DOHH2 (cell line): ENCODE data around the gene RASGEF1C.
"Not testable (repeated sequence)": the region's sequence is repeated elsewhere in the genome, so short reads cannot be mapped to it uniquely, and the experiment has no call there.

ENCODE experiments used
- H3F3A ChIP-seq: fragments of 200-600 bp; sonication (generic), shearing (Covaris generic); 2 replicates; pipeline ENCODE4 v1.6.0; 2016; ENCODE audit warnings: antibody characterized with exemption, mild to moderate bottlenecking; ENCODE audit not compliant: control insufficient read depth, insufficient read depth
- H3K27ac ChIP-seq: fragments of 200-600 bp; sonication (generic); 2 replicates; pipeline ENCODE4 v1.5.1; 2014; ENCODE audit warnings: low read depth, mild to moderate bottlenecking, low read length, moderate library complexity
- H3K27me3 ChIP-seq: fragments of 200-600 bp; sonication (generic); 2 replicates; pipeline ENCODE4 v1.6.1; 2014; ENCODE audit warnings: mild to moderate bottlenecking, low read length, mixed read lengths; ENCODE audit not compliant: control insufficient read depth
- H3K36me3 ChIP-seq: fragments of 200-600 bp; sonication (generic); 2 replicates; pipeline ENCODE4 v1.6.1; 2014; ENCODE audit warnings: mild to moderate bottlenecking, low read length, moderate library complexity, mixed read lengths; ENCODE audit not compliant: control insufficient read depth
- H3K4me1 ChIP-seq: fragments of 200-600 bp; sonication (generic); 2 replicates; pipeline ENCODE4 v1.6.1; 2014; ENCODE audit warnings: mild to moderate bottlenecking, low read length, mixed read lengths; ENCODE audit not compliant: control insufficient read depth
- H3K4me2 ChIP-seq: fragments of 200-600 bp; sonication (generic); 2 replicates; pipeline ENCODE4 v1.6.0; 2014; ENCODE audit warnings: mild to moderate bottlenecking, low read length, moderate library complexity
- H3K4me3 ChIP-seq: fragments of 200-600 bp; sonication (generic); 2 replicates; pipeline ENCODE4 v1.5.1; 2014; ENCODE audit warnings: mild to moderate bottlenecking, low read length, mixed read lengths
- H3K79me2 ChIP-seq: fragments of 200-600 bp; sonication (generic); 2 replicates; pipeline ENCODE4 v1.6.1; 2014; ENCODE audit warnings: mild to moderate bottlenecking, low read length, mixed read lengths; ENCODE audit not compliant: control insufficient read depth
- H3K9me2 ChIP-seq: fragments of 200-600 bp; sonication (generic); replicated peaks from 2 replicates; pipeline ENCODE4 v1.6.1; 2014; ENCODE audit warnings: mild to moderate bottlenecking, low read length, mixed read lengths; ENCODE audit not compliant: control insufficient read depth
- H3K9me3 ChIP-seq: fragments of 200-600 bp; sonication (generic); 2 replicates; pipeline ENCODE4 v1.6.1; 2014; ENCODE audit warnings: antibody characterized with exemption, low read length, mixed read lengths; ENCODE audit not compliant: control insufficient read depth, insufficient read depth
- H4K20me1 ChIP-seq: fragments of 200-600 bp; sonication (generic); 2 replicates; pipeline ENCODE4 v1.6.0; 2014; ENCODE audit warnings: low read depth, mild to moderate bottlenecking, antibody characterized with exemption, low read length, moderate library complexity; ENCODE audit not compliant: control insufficient read depth, insufficient read depth
- CTCF ChIP-seq: fragments of 200-600 bp; sonication (generic); IDR thresholded peaks from one replicate; pipeline ENCODE4 v1.5.1; 2014; ENCODE audit warnings: antibody characterized with exemption, mild to moderate bottlenecking, low read depth, low read length; ENCODE audit not compliant: poor library complexity, severe bottlenecking
- EZH2phosphoT487 ChIP-seq: fragments of 200-600 bp; sonication (generic); IDR thresholded peaks from 2 replicates; pipeline ENCODE4 v1.6.1; 2017; ENCODE audit warnings: borderline replicate concordance, mild to moderate bottlenecking, antibody characterized with exemption, low read length, moderate library complexity, mixed read lengths

RASGEF1C gene

GRCh38 chr5:180090098-180090768, 118.8 kb downstream of the RASGEF1C start:
- no peaks in the 10 kb centered on the region for H3K27me3 ChIP-seq
- no peaks in the 10 kb centered on the region for H3K9me3 ChIP-seq
- H3F3A ChIP-seq = no peaks in the 10 kb centered on the region
- no peaks in the 10 kb centered on the region for H4K20me1 ChIP-seq
- no peaks in the 10 kb centered on the region for H3K36me3 ChIP-seq
- H3K4me3 ChIP-seq = peak overlapping the region; percentile 50; the same call in 1 of the 2 replicates
- H3K4me2 ChIP-seq = peak overlapping the region; percentile 62
- TF ChIP-seq EZH2phosphoT487 = no peak
- TF ChIP-seq CTCF = peak; percentile 72
- no peaks in the 10 kb centered on the region for H3K9me2 ChIP-seq
- H3K4me1 ChIP-seq = no peaks in the 10 kb centered on the region
- H3K27ac ChIP-seq = no peak overlapping the region
- no peaks in the 10 kb centered on the region for H3K79me2 ChIP-seq

GRCh38 chr5:180089628-180090027, 119.4 kb downstream of the RASGEF1C start:
- not testable (repeated sequence) for H3K36me3 ChIP-seq, H3K9me3 ChIP-seq, H3K9me2 ChIP-seq, H3K4me1 ChIP-seq, H4K20me1 ChIP-seq, H3F3A ChIP-seq, H3K27ac ChIP-seq, H3K4me3 ChIP-seq, H3K4me2 ChIP-seq, H3K27me3 ChIP-seq, H3K79me2 ChIP-seq

- Histone ChIP-seq H3K4me3 (no peak overlapping the region), H3K4me2 (no peak overlapping the region)
Measured at GRCh38 chr5:180088561-180088960, 120.5 kb downstream of the RASGEF1C start.

More at GRCh38 chr5:180088561-180088960, 120.5 kb downstream of the RASGEF1C start:
- Histone ChIP-seq H3K27me3 (no peaks in the 10 kb centered on the region), H3K27ac (no peak overlapping the region), H3F3A (no peaks in the 10 kb centered on the region), H4K20me1 (no peaks in the 10 kb centered on the region), H3K9me2 (no peaks in the 10 kb centered on the region), H3K79me2 (no peaks in the 10 kb centered on the region), H3K36me3 (no peaks in the 10 kb centered on the region), H3K4me1 (no peaks in the 10 kb centered on the region), H3K9me3 (no peaks in the 10 kb centered on the region)
- TF ChIP-seq CTCF (no peak), EZH2phosphoT487 (no peak)
